ENCODE data around the gene NREP.
"Not testable (repeated sequence)": the region's sequence is repeated elsewhere in the genome, so short reads cannot be mapped to it uniquely, and the experiment has no call there.

Gene NREP

GRCh38 chr5:111735583-111736270, 21.3 kb downstream of the NREP start:
- no peak for DNase-seq

GRCh38 chr5:111734597-111734996, 22.4 kb downstream of the NREP start:
- no peak for DNase-seq

GRCh38 chr5:111734013-111734412, 23.0 kb downstream of the NREP start:
- DNase-seq = no peak

GRCh38 chr5:111733571-111733970, 23.4 kb downstream of the NREP start:
- DNase-seq = no peak

GRCh38 chr5:111731638-111732037, 25.4 kb downstream of the NREP start:
- DNase-seq = no peak

GRCh38 chr5:111730659-111731382, 26.2 kb downstream of the NREP start:
- DNase-seq = no peak

GRCh38 chr5:111728941-111729340, 28.1 kb downstream of the NREP start:
- no peak for DNase-seq

- DNase-seq = no peak
These were observed 30.0 kb downstream of the NREP start for GRCh38 chr5:111726986-111727385.

GRCh38 chr5:111722140-111722539, 34.9 kb downstream of the NREP start:
- DNase-seq = no peak

GRCh38 chr5:111720333-111720890, 36.6 kb downstream of the NREP start:
- DNase-seq = no peak

- no peak for DNase-seq
These were observed 37.2 kb downstream of the NREP start for GRCh38 chr5:111719773-111720172.

GRCh38 chr5:111716789-111717188, 40.2 kb downstream of the NREP start:
- not testable (repeated sequence) for DNase-seq

GRCh38 chr5:111707630-111708164, 49.3 kb downstream of the NREP start:
- DNase-seq = no peak

GRCh38 chr5:111706345-111706744, 50.6 kb downstream of the NREP start:
- no peak for DNase-seq

GRCh38 chr5:111704452-111705085, 52.4 kb downstream of the NREP start:
- DNase-seq = no peak

GRCh38 chr5:111703662-111704061, 53.3 kb downstream of the NREP start:
- DNase-seq = no peak

GRCh38 chr5:111699976-111700375, 57.0 kb downstream of the NREP start:
- DNase-seq = no peak

- DNase-seq = no peak
These were observed 57.7 kb downstream of the NREP start for GRCh38 chr5:111699324-111699723.

- no peak for DNase-seq
These were observed 58.9 kb downstream of the NREP start for GRCh38 chr5:111697881-111698757.

GRCh38 chr5:111697215-111697614, 59.8 kb downstream of the NREP start:
- no peak for DNase-seq

- DNase-seq = no peak
These were observed 61.0 kb downstream of the NREP start for GRCh38 chr5:111695991-111696390.

GRCh38 chr5:111694133-111694532, 62.9 kb downstream of the NREP start:
- DNase-seq = no peak
